GM12874 (cell line): ENCODE results near the gene TRABD2A.

Experiments used
- TF ChIP-seq, protein P1 (sequence below): IDR thresholded peaks from 2 replicates; pipeline ENCODE4 v1.5.1; 2011; ENCODE audit warnings: low read depth, mild to moderate bottlenecking, control low read depth, low read length, moderate library complexity; ENCODE audit not compliant: insufficient read depth

TRABD2A gene

DNA sequence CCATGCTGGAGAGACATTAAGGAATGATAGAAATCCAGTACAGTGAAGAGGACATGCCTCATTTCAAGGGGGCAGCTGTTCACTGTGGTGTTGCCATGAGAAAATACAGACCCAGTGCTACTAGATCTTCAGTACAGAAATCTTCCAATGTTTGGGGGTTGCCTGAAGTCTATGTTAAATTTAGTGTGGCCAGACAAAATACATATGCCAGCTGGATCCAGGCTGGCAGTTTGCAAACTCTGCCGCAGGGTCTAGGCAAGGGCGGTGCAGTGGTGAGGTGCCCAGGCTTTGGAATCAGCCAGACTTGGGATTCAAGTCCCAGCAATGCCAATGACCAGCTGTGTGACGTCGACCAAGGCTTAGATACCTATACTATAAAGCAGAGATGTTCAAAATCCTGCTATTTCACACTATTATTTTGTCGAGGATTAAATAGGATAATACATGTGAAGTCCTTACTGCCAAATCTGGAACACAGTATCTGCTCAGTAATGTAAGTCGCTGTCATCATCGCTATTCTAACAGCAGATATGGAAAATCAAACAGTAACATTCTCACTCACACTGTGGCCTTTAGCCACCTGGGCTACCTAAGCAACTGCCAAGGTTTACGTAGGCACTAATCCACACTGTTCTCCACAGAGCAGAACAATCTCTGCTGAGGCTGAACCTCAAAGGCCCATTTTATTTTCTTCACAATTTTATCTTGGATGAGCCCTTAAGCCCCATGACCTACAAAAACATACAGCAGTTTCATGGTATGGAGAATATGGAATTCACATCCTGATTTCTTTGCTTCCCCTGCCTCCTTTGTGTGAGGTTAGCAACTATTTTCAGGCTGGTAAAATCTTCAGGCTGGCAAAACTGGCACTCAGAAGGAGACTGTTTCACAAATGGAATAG lies 18.7 kb upstream of the TRABD2A start:
- TF ChIP-seq, protein P1, sequence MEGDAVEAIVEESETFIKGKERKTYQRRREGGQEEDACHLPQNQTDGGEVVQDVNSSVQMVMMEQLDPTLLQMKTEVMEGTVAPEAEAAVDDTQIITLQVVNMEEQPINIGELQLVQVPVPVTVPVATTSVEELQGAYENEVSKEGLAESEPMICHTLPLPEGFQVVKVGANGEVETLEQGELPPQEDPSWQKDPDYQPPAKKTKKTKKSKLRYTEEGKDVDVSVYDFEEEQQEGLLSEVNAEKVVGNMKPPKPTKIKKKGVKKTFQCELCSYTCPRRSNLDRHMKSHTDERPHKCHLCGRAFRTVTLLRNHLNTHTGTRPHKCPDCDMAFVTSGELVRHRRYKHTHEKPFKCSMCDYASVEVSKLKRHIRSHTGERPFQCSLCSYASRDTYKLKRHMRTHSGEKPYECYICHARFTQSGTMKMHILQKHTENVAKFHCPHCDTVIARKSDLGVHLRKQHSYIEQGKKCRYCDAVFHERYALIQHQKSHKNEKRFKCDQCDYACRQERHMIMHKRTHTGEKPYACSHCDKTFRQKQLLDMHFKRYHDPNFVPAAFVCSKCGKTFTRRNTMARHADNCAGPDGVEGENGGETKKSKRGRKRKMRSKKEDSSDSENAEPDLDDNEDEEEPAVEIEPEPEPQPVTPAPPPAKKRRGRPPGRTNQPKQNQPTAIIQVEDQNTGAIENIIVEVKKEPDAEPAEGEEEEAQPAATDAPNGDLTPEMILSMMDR, result no peak

DNA sequence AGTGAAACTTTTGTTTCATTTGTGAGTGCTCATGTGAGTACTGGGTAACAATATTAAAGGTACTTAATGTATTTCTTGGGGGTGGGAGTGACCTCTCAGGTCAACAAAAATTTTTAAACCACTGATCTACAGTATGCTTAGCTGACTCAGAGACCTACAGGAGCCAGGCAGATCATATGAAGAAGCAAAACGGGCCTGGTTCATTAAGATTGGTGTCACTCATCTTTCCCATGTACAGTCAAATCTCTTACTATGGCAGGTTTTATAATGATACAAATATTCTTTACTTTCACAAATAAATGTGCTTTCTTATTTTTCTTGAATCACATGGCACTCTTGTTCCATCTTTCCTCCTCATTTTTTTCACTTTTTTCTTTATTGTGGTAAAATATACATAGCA lies 16.9 kb upstream of the TRABD2A start:
- TF ChIP-seq, protein P1, result no peak

DNA sequence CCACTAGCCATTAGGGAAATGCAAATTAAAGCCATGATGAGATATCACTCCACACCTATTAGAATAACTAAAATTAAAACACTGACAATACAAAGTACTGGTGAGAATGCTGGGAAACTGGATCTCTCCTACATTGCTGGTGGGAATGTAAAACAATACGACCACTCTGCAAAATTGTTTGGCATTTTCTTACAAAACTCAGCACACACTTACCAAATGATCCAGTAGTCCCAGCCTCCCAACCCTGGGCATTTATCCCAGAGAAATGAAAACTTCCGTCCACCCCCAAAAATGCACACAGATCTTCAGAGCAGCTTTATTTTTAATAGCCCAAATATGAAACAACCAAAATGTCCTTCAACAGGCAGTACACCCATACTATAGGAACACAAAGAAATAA lies 15.7 kb upstream of the TRABD2A start:
- TF ChIP-seq, protein P1, result no peak

DNA sequence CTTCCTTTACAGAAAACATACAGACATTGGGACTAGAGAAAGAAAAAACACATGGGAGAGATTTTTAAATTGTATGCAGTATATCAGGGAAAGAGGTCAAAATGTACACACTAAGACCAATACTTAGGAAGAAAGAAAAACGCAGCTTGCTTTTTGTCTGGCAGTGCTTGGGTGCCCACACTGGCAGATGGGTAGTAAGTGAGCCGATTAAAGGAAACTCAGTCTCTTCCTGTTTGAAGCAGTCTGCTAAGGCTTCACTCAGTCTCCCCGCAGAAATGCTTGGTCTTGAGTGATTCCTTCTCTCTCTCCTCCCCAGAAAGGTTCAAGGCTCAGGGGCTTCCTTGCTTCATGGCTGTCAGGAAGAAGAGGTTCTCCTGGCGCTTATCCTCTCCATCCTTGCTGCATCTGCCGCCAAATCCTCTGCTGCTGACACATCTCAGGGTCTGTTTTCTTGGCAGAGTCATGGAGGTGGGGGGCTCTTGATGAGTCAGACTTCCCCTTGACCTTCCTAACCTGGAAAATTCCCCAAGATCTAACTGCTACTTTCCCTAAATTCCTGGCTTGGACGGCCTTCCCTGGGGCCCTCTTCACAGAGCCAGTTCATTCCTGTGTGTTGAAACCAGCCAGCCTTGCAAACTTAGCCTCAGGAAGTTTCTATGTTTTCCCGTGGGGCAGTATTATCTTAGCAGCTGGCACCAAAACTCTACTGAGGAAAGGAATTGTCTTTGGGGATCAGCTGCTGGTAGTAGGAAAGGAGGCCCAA lies 14.1 kb upstream of the TRABD2A start:
- TF ChIP-seq, protein P1, result no peak

DNA sequence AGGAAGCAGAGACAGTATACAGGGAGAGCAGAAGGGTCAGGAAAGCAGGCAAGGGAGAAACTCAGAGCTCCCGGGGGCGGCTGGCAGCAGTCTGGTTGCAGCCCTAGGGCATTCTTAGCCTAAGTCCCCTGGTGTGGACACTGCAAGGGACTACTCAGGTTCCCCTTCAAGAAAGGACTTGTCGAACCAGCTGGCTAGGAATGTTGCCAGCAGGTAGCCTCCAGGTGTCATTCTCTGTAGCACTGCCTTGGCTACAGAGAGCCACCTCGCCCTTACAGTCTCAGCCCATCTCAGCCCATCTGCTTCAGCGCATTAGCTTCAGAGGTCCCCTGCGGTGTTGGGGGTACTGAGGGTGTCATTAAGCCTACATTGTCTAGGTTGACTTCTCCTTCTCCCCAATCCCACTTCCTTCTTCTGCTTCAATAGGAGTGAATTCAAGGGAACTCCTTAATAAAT lies 13.3 kb upstream of the TRABD2A start:
- TF ChIP-seq, protein P1, result no peak

DNA sequence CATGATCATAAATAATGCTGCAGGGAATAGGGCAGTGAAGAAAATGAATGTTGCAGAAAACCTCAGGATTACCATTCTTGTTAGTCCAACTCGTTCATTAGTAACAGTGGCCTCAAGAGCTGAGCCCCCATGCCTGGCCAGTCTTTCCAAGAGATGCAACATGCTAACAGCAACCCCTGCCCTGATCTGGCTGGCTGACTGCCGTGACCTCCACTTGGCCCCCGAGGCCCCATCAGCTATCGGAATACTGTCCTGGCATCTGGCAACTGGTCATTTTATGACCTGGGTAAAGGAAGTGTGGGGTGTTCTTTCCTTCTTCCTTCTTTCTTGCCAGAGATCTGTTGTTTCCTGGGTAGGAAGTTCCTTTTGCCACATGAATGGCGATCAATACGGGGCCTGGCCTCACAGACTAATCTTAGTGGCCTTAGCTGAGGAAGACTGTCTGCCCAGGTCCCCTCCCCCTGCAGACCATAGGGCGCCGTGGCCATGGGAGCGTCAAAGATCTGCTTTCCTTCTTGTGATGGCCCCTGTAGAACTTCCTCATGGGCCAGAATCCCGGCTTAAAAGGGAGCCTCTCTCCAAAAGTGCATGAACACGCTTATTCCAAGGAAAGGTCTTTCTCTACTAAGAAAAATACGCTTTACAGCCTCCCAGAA lies 10.6 kb upstream of the TRABD2A start:
- TF ChIP-seq, protein P1, result no peak

DNA sequence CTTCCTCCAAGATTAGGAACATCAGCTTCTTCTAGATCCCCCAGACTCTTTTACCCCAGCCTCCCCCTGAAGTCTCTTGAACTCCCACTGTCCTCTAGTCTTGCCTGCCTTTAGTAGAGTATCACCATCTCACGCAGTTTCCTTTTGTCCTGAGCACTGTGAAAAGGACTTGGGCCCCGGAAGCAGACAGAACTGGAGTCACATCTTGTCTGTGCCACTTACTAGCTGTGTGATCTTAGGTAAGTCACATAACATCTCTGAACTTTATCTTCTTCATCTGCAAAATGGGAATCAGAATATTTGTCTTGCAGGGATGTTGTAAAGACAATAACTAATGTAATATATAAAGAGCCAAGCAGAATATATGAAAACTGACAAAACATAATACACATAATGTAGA lies 8.4 kb upstream of the TRABD2A start:
- TF ChIP-seq, protein P1, result no peak
